ENCODE results near the gene EXOSC3.
A peak's percentile ranks its signal among the peaks of the same experiment; 100 is the strongest.

- TF ChIP-seq, protein P1, sequence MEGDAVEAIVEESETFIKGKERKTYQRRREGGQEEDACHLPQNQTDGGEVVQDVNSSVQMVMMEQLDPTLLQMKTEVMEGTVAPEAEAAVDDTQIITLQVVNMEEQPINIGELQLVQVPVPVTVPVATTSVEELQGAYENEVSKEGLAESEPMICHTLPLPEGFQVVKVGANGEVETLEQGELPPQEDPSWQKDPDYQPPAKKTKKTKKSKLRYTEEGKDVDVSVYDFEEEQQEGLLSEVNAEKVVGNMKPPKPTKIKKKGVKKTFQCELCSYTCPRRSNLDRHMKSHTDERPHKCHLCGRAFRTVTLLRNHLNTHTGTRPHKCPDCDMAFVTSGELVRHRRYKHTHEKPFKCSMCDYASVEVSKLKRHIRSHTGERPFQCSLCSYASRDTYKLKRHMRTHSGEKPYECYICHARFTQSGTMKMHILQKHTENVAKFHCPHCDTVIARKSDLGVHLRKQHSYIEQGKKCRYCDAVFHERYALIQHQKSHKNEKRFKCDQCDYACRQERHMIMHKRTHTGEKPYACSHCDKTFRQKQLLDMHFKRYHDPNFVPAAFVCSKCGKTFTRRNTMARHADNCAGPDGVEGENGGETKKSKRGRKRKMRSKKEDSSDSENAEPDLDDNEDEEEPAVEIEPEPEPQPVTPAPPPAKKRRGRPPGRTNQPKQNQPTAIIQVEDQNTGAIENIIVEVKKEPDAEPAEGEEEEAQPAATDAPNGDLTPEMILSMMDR (IDR thresholded peaks at IDR 0.05), result peak in 1 of 7 experiments; percentile 20
- TF ChIP-seq POLR2AphosphoS5 (IDR thresholded peaks at IDR 0.05) (peak; percentile 71 to 97 (median 82)), POLR2A (IDR thresholded peaks at IDR 0.05) (peak in 1 of 4 donors; percentile 50), EP300 (IDR thresholded peaks at IDR 0.05) (no peak)
Observed at GRCh38 chr9:37800631-37801286, 15.9 kb upstream of the EXOSC3 start, which contains the start of gene DCAF10.
